RWPE2 (cell line): Measurements from ENCODE around the gene PCSK4.

Source experiments
- ATAC-seq: fragments of 200-7000 bp; cut with Tn5 transposase; 3 replicates; pipeline ENCODE4 v1.9.1; 2021; ENCODE audit warnings: low read depth
- DNase-seq: peaks from one replicate; pipeline ENCODE4 v3.0.0-alpha.2; 2020; ENCODE audit warnings: low spot score
- H3K27ac ChIP-seq: fragments of 450-650 bp; 2 replicates; pipeline ENCODE4 v1.5.1; 2017; ENCODE audit warnings: mild to moderate bottlenecking; ENCODE audit not compliant: poor library complexity, severe bottlenecking
- H3K27me3 ChIP-seq: fragments of 250-450 bp; sonication (Bioruptor Pico); 2 replicates; pipeline ENCODE4 v1.5.1; 2021; ENCODE audit warnings: mild to moderate bottlenecking, moderate library complexity; ENCODE audit not compliant: insufficient read depth, poor library complexity, severe bottlenecking
- H3K36me3 ChIP-seq: fragments of 250-450 bp; sonication (Bioruptor Pico); 2 replicates; pipeline ENCODE4 v1.5.1; 2020; ENCODE audit warnings: low read depth, mild to moderate bottlenecking, moderate library complexity
- H3K4me1 ChIP-seq: fragments of 250-450 bp; sonication (Bioruptor Pico); 2 replicates; pipeline ENCODE4 v1.5.1; 2021; ENCODE audit warnings: mild to moderate bottlenecking, moderate library complexity; ENCODE audit not compliant: insufficient read depth, poor library complexity, severe bottlenecking
- H3K4me3 ChIP-seq: fragments of 250-450 bp; sonication (Bioruptor Pico); 2 replicates; pipeline ENCODE4 v1.5.1; 2021; ENCODE audit warnings: mild to moderate bottlenecking, moderate library complexity; ENCODE audit not compliant: severe bottlenecking
- H3K9me3 ChIP-seq: fragments of 250-450 bp; sonication (Bioruptor Pico); 2 replicates; pipeline ENCODE4 v1.5.1; 2021; ENCODE audit warnings: mild to moderate bottlenecking, moderate library complexity; ENCODE audit not compliant: severe bottlenecking
- CTCF ChIP-seq: fragments of 450-650 bp; IDR thresholded peaks from one replicate; pipeline ENCODE4 v1.5.1; 2017; ENCODE audit warnings: mild to moderate bottlenecking, moderate library complexity; ENCODE audit not compliant: poor library complexity, severe bottlenecking

Gene PCSK4

GRCh38 chr19:1466018-1466460, 24.1 kb downstream of the PCSK4 start:
- H3K4me3 ChIP-seq = no peak overlapping the region
- H3K27ac ChIP-seq = no peak overlapping the region
- DNase-seq (no peak), ATAC-seq (no peak)
- peaks cover 51% of the 10 kb centered on the region for H3K27me3 ChIP-seq
- peaks cover 3% of the 10 kb centered on the region for H3K4me1 ChIP-seq
- no peaks in the 10 kb centered on the region for H3K36me3 ChIP-seq
- TF ChIP-seq CTCF = peak; percentile 33
- H3K9me3 ChIP-seq = no peaks in the 10 kb centered on the region

GRCh38 chr19:1465191-1466016, 24.7 kb downstream of the PCSK4 start:
- Histone ChIP-seq H3K4me3 (no peak overlapping the region), H3K36me3 (no peaks in the 10 kb centered on the region), H3K27me3 (peaks cover 45% of the 10 kb centered on the region), H3K9me3 (no peaks in the 10 kb centered on the region), H3K27ac (no peak overlapping the region), H3K4me1 (no peaks in the 10 kb centered on the region)
- peak; percentile 71 for ATAC-seq
- TF ChIP-seq CTCF = peak; percentile 55
- DNase-seq = no peak

- no peak overlapping the region for H3K27ac ChIP-seq
- no peaks in the 10 kb centered on the region for H3K4me1 ChIP-seq
- no peak for TF ChIP-seq CTCF
- no peak overlapping the region for H3K4me3 ChIP-seq
- peaks cover 23% of the 10 kb centered on the region for H3K27me3 ChIP-seq
- H3K9me3 ChIP-seq = no peaks in the 10 kb centered on the region
- ATAC-seq (no peak), DNase-seq (no peak)
- no peaks in the 10 kb centered on the region for H3K36me3 ChIP-seq
Measured at GRCh38 chr19:1461862-1462261, 28.3 kb downstream of the PCSK4 start.

- Histone ChIP-seq H3K27me3 (peaks cover 20% of the 10 kb centered on the region), H3K9me3 (no peaks in the 10 kb centered on the region), H3K4me3 (no peak overlapping the region), H3K4me1 (no peaks in the 10 kb centered on the region), H3K36me3 (no peaks in the 10 kb centered on the region), H3K27ac (no peak overlapping the region)
- ATAC-seq (no peak), DNase-seq (no peak)
- no peak for TF ChIP-seq CTCF
Measured at GRCh38 chr19:1460033-1460995, 29.8 kb downstream of the PCSK4 start.
